Mesenchymal stem cell (in vitro differentiated cells and primary cell): ENCODE measurements around the gene HOXC5.
A peak's percentile ranks its signal among the peaks of the same experiment; 100 is the strongest.

Source experiments
- DNase-seq: peaks from one replicate; pipeline ENCODE4 v3.0.0-alpha.2; 2013
- H2AFZ ChIP-seq: one replicate; pipeline ENCODE4 v1.6.1; 2013; ENCODE audit warnings: low read depth, mild to moderate bottlenecking, control low read depth, inconsistent platforms, low read length, moderate library complexity
- H2AK5ac ChIP-seq: 2 replicates; pipeline ENCODE4 v1.6.1; 2013; ENCODE audit warnings: low read length, moderate library complexity, mild to moderate bottlenecking, inconsistent platforms; ENCODE audit not compliant: severe bottlenecking
- H2BK120ac ChIP-seq: one replicate; pipeline ENCODE4 v1.6.1; 2013; ENCODE audit warnings: low read depth, mild to moderate bottlenecking, inconsistent platforms, low read length, moderate library complexity
- H2BK12ac ChIP-seq, 2 experiments: one replicate each; pipeline ENCODE4 v1.6.1; 2013; ENCODE audit warnings: inconsistent platforms in 2 of 2, low read length in 2 of 2, mild to moderate bottlenecking in 2 of 2, moderate library complexity in 2 of 2, control low read depth in 1 of 2
- H2BK15ac ChIP-seq: one replicate; pipeline ENCODE4 v1.6.1; 2013; ENCODE audit warnings: mild to moderate bottlenecking, low read depth, inconsistent platforms; ENCODE audit not compliant: poor library complexity, severe bottlenecking
- H2BK5ac ChIP-seq: 2 replicates; pipeline ENCODE4 v1.6.1; 2013; ENCODE audit warnings: low read depth, mild to moderate bottlenecking, low read length, control low read depth, inconsistent platforms; ENCODE audit not compliant: poor library complexity, severe bottlenecking
- H3K14ac ChIP-seq, 2 experiments: one replicate each; pipeline ENCODE4 v1.6.1; 2013; ENCODE audit warnings: inconsistent platforms in 2 of 2, low read length in 2 of 2, control low read depth in 1 of 2, mild to moderate bottlenecking in 1 of 2, moderate library complexity in 1 of 2
- H3K18ac ChIP-seq, 2 experiments: one replicate each; pipeline ENCODE4 v1.6.1; 2013; ENCODE audit warnings: inconsistent platforms in 2 of 2, low read length in 2 of 2, control low read depth in 1 of 2, low read depth in 1 of 2, mild to moderate bottlenecking in 1 of 2
- H3K23ac ChIP-seq, 2 experiments: one replicate each; pipeline ENCODE4 v1.6.1; 2013; ENCODE audit warnings: inconsistent platforms in 2 of 2, low read length in 2 of 2, mild to moderate bottlenecking in 2 of 2, moderate library complexity in 2 of 2, control low read depth in 1 of 2
- H3K27ac ChIP-seq: 2 replicates; pipeline ENCODE4 v1.5.1; 2013; ENCODE audit warnings: mild to moderate bottlenecking, moderate library complexity, low read length, control low read depth, inconsistent platforms; ENCODE audit not compliant: poor library complexity, severe bottlenecking
- H3K27me3 ChIP-seq, 2 experiments: 2 replicates each; pipeline versions ENCODE4 v1.6.1 to v1.7.0; 2013; ENCODE audit warnings: low read length in 2 of 2, mild to moderate bottlenecking in 2 of 2, moderate library complexity in 2 of 2, control low read depth in 1 of 2, inconsistent platforms in 1 of 2; ENCODE audit not compliant: control insufficient read depth in 1 of 2, insufficient read depth in 1 of 2
- H3K36me3 ChIP-seq, 2 experiments: 2 replicates each; pipeline versions ENCODE4 v1.6.1 to v1.7.0; 2013; ENCODE audit warnings: low read length in 2 of 2, control low read depth in 1 of 2, inconsistent platforms in 1 of 2, low read depth in 1 of 2, mild to moderate bottlenecking in 1 of 2; ENCODE audit not compliant: insufficient read depth in 2 of 2, control insufficient read depth in 1 of 2
- H3K4ac ChIP-seq, 2 experiments: one replicate each; pipeline ENCODE4 v1.6.1; 2013; ENCODE audit warnings: inconsistent platforms in 2 of 2, low read length in 2 of 2, mild to moderate bottlenecking in 2 of 2, moderate library complexity in 2 of 2, control low read depth in 1 of 2, low read depth in 1 of 2
- H3K4me1 ChIP-seq: 2 replicates; pipeline ENCODE4 v1.6.1; 2013; ENCODE audit warnings: low read depth, low read length, control low read depth; ENCODE audit not compliant: control insufficient read depth, insufficient read depth
- H3K4me2 ChIP-seq: 2 replicates; pipeline ENCODE4 v1.6.1; 2013; ENCODE audit warnings: low read length, mild to moderate bottlenecking, inconsistent platforms; ENCODE audit not compliant: poor library complexity, severe bottlenecking
- H3K4me3 ChIP-seq, 2 experiments: 2 replicates each; pipeline versions ENCODE4 v1.5.1 to v1.7.0; 2013; ENCODE audit warnings: low read length in 2 of 2, mild to moderate bottlenecking in 2 of 2, control low read depth in 1 of 2, low read depth in 1 of 2; ENCODE audit not compliant: insufficient read depth in 1 of 2
- H3K79me1 ChIP-seq: replicated peaks from 2 replicates; pipeline ENCODE4 v1.6.1; 2013; ENCODE audit warnings: mild to moderate bottlenecking, control low read depth, low read length, inconsistent platforms; ENCODE audit not compliant: poor library complexity, severe bottlenecking
- H3K9ac ChIP-seq: 2 replicates; pipeline ENCODE4 v1.7.0; 2013; ENCODE audit warnings: mild to moderate bottlenecking, low read length, moderate library complexity
- H3K9me3 ChIP-seq: 2 replicates; pipeline ENCODE4 v1.7.0; 2013; ENCODE audit warnings: mild to moderate bottlenecking, low read length; ENCODE audit not compliant: control insufficient read depth
- H4K8ac ChIP-seq: one replicate; pipeline ENCODE4 v1.6.1; 2013; ENCODE audit warnings: inconsistent platforms, mild to moderate bottlenecking, low read length, moderate library complexity
- H4K91ac ChIP-seq: one replicate; pipeline ENCODE4 v1.6.1; 2013; ENCODE audit warnings: mild to moderate bottlenecking, low read length, inconsistent platforms
- WGBS: methylation state at CpG from one replicate; pipeline ENCODE4 v1.1.7; 2013; ENCODE audit warnings: mixed read lengths; 5-methylcytosine and 5-hydroxymethylcytosine counted together

The HOXC5 gene

DNA sequence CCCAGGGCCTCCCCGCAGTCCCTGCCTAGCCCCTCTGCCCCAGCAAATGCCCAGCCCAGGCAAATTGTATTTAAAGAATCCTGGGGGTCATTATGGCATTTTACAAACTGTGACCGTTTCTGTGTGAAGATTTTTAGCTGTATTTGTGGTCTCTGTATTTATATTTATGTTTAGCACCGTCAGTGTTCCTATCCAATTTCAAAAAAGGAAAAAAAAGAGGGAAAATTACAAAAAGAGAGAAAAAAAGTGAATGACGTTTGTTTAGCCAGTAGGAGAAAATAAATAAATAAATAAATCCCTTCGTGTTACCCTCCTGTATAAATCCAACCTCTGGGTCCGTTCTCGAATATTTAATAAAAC lies 2.4 kb upstream of the HOXC5 start:
- 51% methylated on average over 2 of the region's 7 CpGs for WGBS

DNA sequence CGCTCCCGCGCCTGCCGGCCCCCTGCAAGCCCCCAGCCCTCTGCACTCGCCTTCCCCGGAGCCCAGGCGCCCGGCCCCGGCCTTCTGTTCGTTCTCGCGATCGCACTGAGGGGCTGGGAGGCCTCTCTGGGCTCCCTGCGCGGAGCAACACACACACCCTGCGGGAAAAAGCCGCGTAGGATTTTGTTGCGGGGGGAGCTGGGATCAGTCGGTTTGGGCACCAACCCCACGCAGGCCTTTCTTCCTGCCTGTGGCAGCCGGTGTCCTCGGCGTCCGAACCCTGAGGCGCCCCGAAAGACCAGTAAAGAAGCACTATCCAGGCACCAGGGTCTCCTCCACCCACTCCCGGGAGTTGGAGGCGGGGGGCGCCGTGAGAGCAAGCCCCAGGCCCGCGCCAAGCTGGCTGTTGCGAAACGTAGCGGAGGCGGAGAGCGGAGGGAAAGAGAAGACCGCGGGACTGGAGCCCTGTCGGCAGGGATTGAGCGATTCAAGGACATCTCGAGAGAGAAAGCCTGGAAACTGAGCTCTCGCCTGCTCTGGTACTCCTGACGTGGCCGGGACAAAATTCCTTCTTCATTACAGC lies 1.9 kb upstream of the HOXC5 start:
- Histone ChIP-seq H2AK5ac (peak overlapping the region; percentile 79), H3K9ac (peak overlapping the region; percentile 96), H2BK5ac (peak overlapping the region; percentile 73), H3K4me3 (peak overlapping the region; percentile 52 to 86), H3K9me3 (no peaks in the 10 kb centered on the region), H2BK15ac (peak overlapping the region; percentile 88), H3K18ac (peak overlapping the region; percentile 79 to 98), H3K27me3 (no peaks in the 10 kb centered on the region), H2BK120ac (peak overlapping the region; percentile 85), H3K4me1 (peaks cover 45% of the 10 kb centered on the region), H3K14ac (peak overlapping the region; percentile 44 to 53), H3K36me3 (peaks cover 7 to 25% of the 10 kb centered on the region in 2 experiments), H3K27ac (peak overlapping the region; percentile 69), H4K91ac (peak overlapping the region; percentile 88), H3K23ac (peak overlapping the region in 1 of 2 experiments; percentile 25), H2AFZ (no peak overlapping the region), H2BK12ac (peak overlapping the region in 1 of 2 experiments; percentile 19), H3K4me2 (peak overlapping the region; percentile 64), H3K79me1 (peaks cover 11% of the 10 kb centered on the region), H3K4ac (peak overlapping the region; percentile 60 to 97), H4K8ac (peak overlapping the region; percentile 96)
- DNase-seq = peak; percentile 92
- WGBS = 7% methylated on average over 41 of the region's 46 CpGs

More for the DNA sequence above, 2.4 kb upstream of the HOXC5 start:
- peak overlapping the region in 1 of 2 experiments; percentile 86 for H3K4me3 ChIP-seq
- peaks cover 0 to 3% of the 10 kb centered on the region in 2 experiments for H3K27me3 ChIP-seq
- peaks cover 7% of the 10 kb centered on the region for H3K79me1 ChIP-seq
- H3K18ac ChIP-seq = peak overlapping the region in 1 of 2 experiments; percentile 73
- peak overlapping the region; percentile 80 for H2BK15ac ChIP-seq
- peak overlapping the region; percentile 78 for H4K91ac ChIP-seq
- H3K4me1 ChIP-seq = peaks cover 43% of the 10 kb centered on the region
- H2AK5ac ChIP-seq = peak overlapping the region; percentile 51
- H3K9ac ChIP-seq = peak overlapping the region; percentile 96
- H3K23ac ChIP-seq = no peak overlapping the region
- no peak overlapping the region for H2AFZ ChIP-seq
- peaks cover 7 to 25% of the 10 kb centered on the region in 2 experiments for H3K36me3 ChIP-seq
- H3K9me3 ChIP-seq = no peaks in the 10 kb centered on the region
- H3K14ac ChIP-seq = no peak overlapping the region
- H3K27ac ChIP-seq = peak overlapping the region; percentile 48
- H3K4ac ChIP-seq = no peak overlapping the region
- H2BK12ac ChIP-seq = no peak overlapping the region
- DNase-seq = peak; percentile 50
- peak overlapping the region; percentile 84 for H4K8ac ChIP-seq
- peak overlapping the region; percentile 64 for H3K4me2 ChIP-seq
- H2BK120ac ChIP-seq = peak overlapping the region; percentile 75
- peak overlapping the region; percentile 83 for H2BK5ac ChIP-seq

DNA sequence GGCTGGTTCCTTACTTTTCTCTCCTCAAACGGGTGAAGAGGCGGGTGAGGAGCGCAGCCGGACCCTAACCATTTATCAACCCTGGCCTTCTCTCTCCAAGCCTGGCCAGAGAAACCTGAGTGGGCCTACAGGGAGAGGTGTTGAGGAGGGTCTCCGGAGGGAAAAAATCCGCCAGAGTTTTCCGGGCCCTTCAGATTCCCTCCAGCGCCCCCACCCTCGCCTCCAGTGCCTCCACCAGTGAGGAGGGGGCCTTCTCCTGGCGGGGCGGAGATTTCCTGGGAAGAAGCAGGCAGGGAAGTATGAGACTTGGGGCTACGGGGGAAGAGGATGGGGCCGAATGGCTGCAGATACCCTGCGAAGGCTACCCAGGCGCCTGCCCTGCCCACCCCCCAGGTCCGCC lies 1.4 kb upstream of the HOXC5 start:
- H2BK12ac ChIP-seq = peak overlapping the region in 1 of 2 experiments; percentile 66
- no peak overlapping the region for H2BK5ac ChIP-seq
- no peak overlapping the region for H2BK15ac ChIP-seq
- H2AFZ ChIP-seq = no peak overlapping the region
- peaks cover 45% of the 10 kb centered on the region for H3K4me1 ChIP-seq
- H3K4ac ChIP-seq = peak overlapping the region; percentile 64 to 85
- H3K79me1 ChIP-seq = peaks cover 11% of the 10 kb centered on the region
- H2AK5ac ChIP-seq = peak overlapping the region; percentile 3
- no peak for DNase-seq
- H4K91ac ChIP-seq = no peak overlapping the region
- peak overlapping the region; percentile 77 for H2BK120ac ChIP-seq
- peak overlapping the region in 1 of 2 experiments; percentile 86 for H3K4me3 ChIP-seq
- H3K9ac ChIP-seq = peak overlapping the region; percentile 96
- peak overlapping the region; percentile 64 for H3K4me2 ChIP-seq
- peak overlapping the region; percentile 69 for H3K27ac ChIP-seq
- 72% methylated on average over 8 of the region's 16 CpGs for WGBS
- peak overlapping the region; percentile 1 to 87 for H3K18ac ChIP-seq
- H4K8ac ChIP-seq = peak overlapping the region; percentile 96
- no peaks in the 10 kb centered on the region for H3K9me3 ChIP-seq
- H3K14ac ChIP-seq = peak overlapping the region in 1 of 2 experiments; percentile 87
- no peaks in the 10 kb centered on the region for H3K27me3 ChIP-seq
- H3K23ac ChIP-seq = peak overlapping the region in 1 of 2 experiments; percentile 83
- peaks cover 7 to 25% of the 10 kb centered on the region in 2 experiments for H3K36me3 ChIP-seq

DNA sequence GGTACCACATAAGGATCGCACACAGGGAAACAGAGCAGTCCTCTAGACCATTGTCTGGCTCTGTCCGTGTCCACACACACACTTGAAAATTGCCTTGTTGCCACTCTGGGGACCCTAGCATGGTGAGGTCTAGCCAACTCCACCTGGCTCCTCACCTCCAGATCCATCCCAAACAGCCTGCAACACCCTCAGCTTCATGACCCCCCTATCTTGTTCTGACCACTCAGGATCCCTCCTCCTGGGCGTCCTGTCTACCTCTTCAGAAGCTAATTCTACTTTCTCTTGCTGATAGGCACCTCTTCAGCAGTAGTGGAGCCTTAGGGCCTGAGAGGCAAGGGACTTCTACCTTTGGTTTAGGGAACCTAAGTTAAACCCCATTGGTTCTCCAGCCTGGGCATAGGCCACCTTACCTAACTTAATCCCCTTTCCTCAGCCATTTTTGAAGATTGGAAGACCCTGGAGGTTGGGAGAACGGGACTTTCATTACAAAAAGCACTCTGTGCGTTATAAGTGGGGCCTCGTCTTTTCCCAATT lies 697 bp upstream of the HOXC5 start:
- H4K91ac ChIP-seq = peak overlapping the region; percentile 2
- H3K14ac ChIP-seq = no peak overlapping the region
- no peaks in the 10 kb centered on the region for H3K9me3 ChIP-seq
- peaks cover 7 to 22% of the 10 kb centered on the region in 2 experiments for H3K36me3 ChIP-seq
- H4K8ac ChIP-seq = peak overlapping the region; percentile 21
- H2BK12ac ChIP-seq = peak overlapping the region in 1 of 2 experiments; percentile 11
- H3K27ac ChIP-seq = peak overlapping the region; percentile 20
- H3K9ac ChIP-seq = peak overlapping the region; percentile 96
- H3K4me3 ChIP-seq = peak overlapping the region in 1 of 2 experiments; percentile 86
- H2AFZ ChIP-seq = no peak overlapping the region
- H2AK5ac ChIP-seq = peak overlapping the region; percentile 42
- no peak for DNase-seq
- H2BK120ac ChIP-seq = no peak overlapping the region
- no peak overlapping the region for H2BK15ac ChIP-seq
- peaks cover 47% of the 10 kb centered on the region for H3K4me1 ChIP-seq
- peak overlapping the region in 1 of 2 experiments; percentile 33 for H3K18ac ChIP-seq
- peak overlapping the region in 1 of 2 experiments; percentile 52 for H3K4ac ChIP-seq
- H2BK5ac ChIP-seq = no peak overlapping the region
- H3K23ac ChIP-seq = no peak overlapping the region
- no peaks in the 10 kb centered on the region for H3K27me3 ChIP-seq
- no peak overlapping the region for H3K4me2 ChIP-seq
- WGBS = 51% methylated on average over 6 of the region's 6 CpGs
- H3K79me1 ChIP-seq = peaks cover 13% of the 10 kb centered on the region
